ENCODE data around the gene DNAH6.
A peak's percentile ranks its signal among the peaks of the same experiment; 100 is the strongest.
"Not testable (repeated sequence)": the region's sequence is repeated elsewhere in the genome, so short reads cannot be mapped to it uniquely, and the experiment has no call there.

DNAH6 gene

DNA sequence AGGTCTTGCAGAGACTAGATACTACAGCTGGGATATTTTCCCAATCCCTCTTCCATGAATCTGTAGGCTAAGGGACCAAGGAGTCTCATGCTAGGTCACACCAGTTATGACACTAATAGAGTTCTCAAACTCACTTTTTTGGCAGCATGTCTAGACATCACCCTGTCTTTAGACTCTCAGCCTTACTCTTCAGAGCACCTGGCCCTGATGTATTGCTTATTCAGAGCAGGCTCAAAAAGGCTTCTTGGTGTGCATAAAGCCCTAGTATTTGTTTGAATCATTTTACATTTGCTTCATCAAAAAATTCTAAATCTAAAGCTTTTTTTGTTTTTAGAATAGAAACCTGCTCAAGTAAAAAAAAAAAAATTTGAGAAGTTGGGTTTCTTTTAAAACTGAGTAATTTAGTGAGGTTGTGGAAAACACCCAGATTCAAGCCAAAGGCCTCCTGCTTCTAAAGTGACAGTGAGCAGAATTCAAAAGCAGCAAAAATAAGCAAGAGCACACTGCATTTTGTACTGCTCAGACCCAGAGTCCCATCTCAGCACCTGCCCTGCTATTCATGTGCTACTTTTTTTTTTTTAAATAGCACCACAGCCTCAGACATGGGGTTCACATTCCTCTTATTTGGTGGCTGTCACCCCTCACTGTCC is 18.0 kb upstream of the DNAH6 start:
- no peak for DNase-seq

DNA sequence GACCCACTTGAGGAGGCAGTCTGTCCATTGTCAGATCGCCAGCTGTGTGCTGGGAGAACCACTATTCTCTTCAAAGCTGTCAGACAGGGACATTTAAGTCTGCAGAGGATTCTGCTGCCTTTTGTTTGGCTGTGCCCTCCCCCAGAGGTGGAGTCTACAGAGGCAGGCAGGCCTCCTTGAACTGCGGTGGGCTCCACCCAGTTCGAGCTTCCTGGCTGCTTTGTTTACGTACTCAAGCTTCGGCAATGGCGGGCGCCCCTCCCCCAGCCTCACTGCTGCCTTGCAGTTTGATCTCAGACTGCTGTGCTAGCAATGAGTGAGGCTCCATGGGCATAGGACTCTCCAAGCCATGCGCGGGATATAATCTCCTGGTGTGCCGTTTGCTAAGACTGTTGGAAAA is 5.3 kb upstream of the DNAH6 start:
- peak; percentile 2 for DNase-seq

DNA sequence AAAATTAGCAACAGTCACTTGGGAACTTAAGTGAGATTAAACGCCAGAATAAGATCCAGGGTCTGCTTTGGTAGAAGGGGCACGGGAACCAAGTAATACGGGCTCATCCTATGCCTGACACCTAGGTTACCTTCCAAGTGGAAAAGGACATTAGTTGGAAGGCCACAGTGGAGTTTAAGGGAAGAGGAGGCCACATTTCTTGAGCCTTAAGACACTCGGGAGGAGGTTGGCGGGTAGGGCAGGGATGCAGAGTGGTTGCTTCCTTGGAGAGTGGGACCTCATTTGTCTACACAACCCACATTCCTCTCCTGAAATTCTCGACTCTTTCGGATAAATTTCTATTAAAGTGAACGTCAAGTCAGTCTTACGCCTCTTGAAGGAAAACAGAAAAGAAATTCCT is 510 bp upstream of the DNAH6 start:
- no peak for DNase-seq

DNA sequence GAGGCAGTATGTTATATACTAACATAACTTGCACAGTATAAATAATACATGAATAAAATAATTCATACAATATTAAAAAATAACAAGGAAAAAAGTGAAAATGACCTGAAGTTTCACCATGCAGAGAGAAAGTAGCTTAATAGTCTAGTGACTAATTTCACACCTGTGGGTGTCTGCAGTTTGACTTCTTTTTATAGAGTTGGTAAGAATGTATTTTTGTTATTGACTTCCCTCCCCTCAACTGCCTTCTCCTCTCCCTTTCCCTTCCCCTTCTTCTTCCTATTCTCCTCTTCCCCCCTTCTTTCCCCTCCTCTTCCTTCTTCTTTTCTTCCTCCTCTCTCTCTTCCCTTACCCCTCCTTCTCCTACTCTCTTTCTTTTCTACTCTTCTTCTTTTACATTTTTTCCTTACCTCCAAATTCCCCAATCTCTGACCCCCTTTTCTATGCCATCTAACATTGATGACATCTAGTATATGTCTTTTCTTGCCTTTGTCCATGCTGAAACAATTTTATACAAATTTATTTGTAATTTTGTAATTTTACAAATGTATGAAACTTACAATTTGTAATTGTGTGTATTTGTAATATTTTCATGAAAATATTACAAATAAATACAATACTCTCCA is 3.1 kb downstream of the DNAH6 start:
- no peak for DNase-seq

DNA sequence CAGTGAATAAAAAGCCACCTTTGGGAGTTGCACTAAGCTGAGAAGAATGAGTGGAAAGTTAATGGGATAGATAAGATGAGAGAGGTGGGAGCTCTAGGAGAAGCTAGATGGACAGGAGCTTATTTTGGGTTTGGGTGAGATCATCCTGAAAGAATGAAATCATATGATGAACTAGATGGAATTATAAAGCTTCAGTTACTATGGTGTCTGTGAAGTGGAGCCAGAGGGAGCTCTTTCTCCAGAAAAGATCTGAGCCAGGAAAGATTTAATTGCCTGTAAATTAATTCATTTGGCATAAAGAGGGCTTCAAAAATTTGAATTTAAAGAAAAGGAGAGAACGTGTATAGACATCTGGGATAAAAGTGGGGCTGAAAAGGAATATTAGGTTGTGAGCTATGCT is 10.3 kb downstream of the DNAH6 start:
- no peak for DNase-seq

DNA sequence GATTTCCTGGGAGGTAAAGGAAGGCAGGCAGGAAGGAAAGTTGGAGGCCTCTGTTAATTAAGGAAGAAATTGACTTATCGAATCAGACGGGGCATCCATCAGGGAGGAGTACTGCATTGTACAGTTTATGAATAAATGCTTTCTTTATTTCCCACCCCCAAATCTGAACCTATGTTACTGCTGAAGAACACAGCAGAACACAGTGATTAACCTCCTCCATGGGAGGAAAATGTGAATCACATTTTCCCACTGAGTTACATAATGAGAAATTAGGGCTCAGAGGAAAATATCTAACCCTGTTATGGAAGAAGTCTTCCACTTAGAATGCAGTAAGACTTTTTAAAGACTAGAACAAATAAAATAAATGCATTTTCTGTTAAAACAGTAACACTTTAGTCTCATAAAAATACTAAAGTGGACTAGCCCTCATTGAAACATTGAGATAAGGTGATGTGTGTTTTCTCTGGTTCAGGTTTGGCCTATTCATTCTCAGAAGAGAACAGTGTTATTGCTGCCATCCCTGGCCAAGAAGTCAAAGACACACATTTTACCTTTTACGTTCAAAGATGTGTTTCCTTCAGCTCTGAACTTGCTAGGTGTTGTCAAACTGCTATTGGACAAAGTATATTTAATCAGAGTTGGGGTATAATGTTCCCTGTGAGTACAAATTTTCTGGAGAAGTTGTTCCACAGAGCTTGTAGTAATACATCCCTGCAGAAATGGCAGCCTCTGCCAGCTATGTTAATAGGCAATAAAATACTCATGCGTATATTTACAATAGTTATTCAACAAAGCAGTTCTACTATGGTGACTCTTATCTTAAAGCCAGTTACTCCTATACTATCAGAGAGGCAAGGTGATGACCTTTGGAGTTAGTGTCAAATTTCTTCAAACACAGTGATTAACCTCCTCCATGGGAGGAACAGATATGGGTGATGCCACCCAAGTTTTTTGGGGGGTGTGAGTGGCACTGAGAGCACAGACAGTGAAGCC is 11.1 kb downstream of the DNAH6 start:
- no peak for DNase-seq

DNA sequence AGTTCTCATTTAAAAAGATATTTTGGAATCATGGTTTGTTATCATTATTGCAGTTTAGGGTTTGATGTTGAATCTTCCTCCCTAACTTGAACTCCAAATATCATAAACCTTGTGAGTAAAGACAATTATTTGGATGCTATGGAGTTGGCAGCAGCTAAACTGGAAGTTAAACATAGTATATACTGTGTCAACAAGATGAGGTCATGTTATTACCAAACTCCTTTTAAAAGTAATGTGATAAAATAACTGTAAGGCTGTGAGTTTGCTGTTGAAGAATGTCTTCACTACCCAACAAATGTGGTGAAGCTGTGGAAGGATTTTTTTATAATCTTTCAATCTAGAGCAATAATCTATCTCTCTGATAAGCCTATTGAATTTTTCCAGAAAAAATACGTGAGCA is 16.0 kb downstream of the DNAH6 start:
- no peak for DNase-seq

DNA sequence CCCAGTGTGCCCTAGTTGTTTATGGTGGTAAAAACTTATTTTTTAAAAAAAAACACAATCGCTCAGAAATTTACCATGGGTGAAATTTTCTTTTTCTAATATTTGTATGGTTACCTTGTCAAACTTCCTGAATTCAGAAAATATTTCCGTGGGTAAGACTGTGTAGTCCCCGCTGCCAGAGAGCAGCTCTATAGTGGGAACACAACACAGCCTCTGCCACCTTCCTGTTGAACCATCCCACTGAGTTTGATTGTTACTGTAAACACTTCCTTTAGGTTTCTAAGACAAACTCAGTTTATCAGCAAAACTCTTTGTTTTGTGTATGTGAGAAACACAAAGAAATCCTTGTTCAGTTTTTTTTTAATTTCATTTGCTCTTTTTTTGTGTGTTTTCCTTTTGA is 17.9 kb downstream of the DNAH6 start:
- DNase-seq: no peak

DNA sequence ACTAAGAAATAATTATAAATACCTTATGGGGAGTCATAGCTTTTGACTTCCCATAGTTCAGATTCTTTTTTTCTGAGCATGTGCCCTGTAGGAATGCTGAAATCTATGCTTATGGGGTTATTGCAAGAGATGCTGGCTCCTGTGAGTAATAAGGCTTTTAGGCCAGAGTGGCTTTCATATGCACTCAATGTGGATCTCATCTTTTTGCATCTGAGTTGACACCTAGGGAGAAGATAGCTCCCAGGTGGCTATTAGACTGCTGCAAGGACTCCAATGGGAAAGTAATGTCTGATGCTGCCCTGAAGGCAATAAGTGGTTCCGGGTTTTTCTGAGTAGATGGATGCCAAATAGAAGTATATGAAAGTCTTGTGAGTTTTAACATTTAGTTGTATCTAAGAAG is 21.0 kb downstream of the DNAH6 start:
- no peak for DNase-seq

DNA sequence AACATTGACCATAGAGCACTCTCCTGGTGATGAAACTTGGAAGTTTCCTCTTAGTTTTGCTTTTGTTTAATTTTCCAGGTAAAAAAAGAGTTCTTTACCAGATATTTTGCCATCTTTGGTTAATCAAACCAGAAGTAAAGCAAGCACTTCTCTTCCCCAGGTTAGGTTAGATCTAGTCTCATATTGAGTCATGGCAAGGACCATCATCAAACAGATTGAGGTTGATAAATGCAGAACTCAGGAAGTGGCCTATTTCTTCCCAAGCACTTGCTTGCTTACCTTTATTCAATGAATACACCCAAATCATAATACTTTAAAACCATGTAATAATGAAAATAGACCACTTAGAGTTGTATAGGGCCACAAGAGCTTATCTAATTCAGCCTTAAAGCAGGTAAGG is 23.4 kb downstream of the DNAH6 start:
- no peak for DNase-seq

DNA sequence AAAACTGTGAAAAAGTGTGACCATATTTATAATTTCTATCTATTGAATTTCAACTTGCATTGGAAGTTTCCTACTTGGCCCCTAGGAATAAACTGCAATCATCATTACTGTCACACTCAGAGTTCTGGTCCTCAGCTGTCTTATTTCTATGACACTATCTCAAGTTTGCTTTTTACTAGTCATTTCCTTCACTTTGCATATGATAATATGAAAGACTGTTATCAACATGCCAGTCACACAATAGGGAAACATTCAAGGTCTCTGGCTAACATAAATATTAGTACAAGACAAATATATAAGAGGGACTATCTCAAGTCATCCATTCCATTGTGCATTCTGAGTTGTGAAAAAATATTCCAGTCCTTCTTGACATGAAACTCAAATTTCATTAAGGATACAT is 28.7 kb downstream of the DNAH6 start:
- DNase-seq: no peak

DNA sequence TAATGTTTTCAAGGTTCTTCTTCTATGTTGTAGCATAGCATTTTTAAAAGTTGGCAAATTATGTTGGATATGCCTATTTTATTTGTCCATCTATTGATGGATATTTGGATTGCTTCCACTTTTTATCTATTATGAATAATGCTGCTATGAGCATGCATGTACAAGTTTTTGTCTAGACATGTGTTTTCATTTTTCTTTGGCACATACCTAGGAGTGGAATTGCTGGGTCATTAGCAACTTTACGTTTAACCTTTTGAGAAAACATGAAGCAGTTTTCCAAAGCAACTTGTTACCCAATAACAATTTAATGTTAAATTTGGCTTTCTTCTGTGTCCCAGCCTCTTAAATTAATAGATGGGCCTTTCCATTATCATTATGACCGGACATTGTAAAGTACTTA is 30.3 kb downstream of the DNAH6 start:
- no peak for DNase-seq

DNA sequence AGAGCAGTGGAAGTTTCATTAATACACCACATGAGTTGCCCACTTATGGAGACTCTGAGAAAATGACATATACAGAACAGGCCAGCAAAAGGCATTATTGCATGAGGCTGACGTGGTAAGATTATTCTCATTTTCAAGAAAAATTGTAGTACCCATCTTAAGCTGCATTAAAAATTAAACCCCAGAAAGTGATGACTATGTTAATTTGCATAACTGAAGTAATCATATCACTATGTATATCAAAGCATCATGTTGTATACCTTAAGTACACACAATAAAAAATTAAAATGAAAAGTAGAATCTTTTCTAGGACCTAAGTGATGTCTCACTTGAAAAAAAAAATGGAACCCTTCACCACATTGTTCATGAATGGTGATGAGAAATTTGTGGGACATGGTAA is 32.0 kb downstream of the DNAH6 start:
- DNase-seq: no peak

DNA sequence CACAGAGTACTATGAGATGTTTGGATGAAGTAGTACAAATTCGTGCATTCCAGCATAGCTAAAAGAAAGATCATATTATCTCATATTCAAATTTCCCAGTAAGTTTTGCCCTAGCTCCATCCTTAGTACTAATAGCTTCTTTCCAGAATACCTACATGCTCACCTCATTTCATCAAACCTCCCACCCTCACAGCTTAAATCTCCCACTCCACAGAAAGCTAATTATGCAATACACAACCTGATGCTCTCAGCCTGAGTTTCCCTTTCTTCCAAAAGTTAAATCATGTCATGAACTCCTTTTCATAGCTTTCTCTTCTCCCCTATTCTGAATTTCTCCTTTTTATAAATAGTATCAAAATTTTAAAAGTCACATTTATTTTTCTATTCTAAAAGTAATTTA is 34.6 kb downstream of the DNAH6 start:
- no peak for DNase-seq

DNA sequence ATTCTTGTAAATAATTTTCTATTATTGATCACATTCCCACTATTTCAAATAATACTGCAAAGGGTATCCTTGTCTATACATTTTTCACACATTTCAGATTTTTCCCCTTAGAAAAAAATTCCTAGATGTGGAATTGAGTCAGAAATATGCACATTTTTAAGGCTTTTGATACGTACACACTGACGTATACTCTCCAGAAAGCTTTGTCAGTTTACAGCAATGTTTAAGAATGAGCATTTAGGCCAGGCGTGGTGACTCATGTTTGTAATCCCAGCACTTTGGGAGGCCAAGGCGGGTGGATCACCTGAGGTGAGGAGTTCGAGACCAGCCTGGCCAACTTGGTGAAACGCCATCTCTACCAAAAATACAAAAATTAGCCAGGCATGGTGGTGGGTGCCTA is 35.2 kb downstream of the DNAH6 start:
- not testable (repeated sequence) for DNase-seq

DNA sequence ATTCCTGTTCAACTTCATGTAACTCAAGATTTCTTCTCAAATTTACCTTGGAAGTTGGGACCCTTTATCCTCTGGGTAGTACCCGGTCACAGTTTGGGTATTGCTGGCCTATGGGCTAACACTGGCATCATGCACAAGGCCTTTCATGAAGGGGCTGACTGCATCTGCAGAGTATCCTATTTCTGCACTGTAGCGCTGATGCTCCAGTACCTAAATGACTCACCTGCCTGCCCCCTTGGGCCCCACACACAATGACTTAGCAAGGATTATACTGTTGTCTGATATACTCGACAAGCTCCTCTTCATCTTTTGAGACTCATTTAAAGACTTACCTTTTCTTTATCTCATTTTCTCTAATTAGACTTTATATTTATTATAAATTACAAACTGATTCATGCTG is 39.9 kb downstream of the DNAH6 start:
- DNase-seq: no peak

DNA sequence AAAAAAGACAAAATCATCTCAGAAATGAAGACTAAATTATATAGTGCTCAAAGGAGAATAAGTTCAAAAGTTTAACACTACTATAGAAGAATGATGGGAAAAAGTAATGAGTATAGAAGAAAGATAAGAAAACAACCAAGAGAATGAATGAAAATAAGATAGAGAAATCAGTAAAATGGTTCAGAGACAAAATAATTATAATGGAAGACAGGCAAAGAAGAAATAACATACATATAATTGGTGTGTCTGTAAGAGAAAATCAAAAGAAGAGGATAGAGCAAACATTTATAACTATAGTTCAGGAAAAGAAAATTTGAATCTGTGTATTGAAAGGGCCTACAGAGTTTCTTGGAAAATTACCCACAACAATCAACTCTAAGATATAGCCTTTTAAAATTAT is 43.5 kb downstream of the DNAH6 start:
- no peak for DNase-seq

DNA sequence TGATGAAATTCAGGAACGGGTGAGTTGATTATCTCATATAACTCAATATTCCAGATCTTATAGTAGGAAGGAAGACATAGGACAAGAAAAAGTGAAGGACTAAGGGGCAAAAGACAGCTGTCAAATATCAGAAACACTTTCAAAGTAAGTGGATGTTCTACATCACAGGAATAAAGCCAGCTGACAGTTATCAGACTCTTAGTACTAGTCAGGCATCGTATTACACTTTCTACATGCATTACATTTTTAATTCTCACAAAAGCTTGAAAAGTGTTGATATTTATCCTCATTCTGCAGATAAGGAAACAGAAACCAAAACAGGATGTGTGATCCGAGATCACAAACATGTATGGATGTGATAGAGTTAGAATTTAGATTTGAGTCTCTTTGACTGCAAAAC is 63.4 kb downstream of the DNAH6 start:
- DNase-seq: no peak

DNA sequence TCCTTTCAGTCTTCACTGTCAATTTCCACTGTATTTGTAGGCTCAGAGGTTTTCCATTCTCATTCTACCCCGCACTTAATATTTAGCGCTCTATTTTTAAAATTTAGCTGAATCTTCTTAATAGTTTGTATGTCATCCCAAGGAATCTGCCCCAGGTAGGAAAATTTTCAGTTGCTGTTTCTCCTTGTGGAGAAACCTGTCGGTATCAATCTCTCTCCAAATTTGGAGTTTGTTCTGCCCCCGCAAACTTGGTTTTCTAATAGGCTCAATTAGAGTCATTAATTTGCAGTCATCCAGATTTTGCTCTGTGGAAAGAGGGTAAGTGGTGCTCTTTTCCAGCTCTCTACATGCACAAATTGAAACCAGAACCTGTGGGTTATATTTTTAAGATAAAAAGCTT is 87.6 kb downstream of the DNAH6 start:
- DNase-seq: no peak

DNA sequence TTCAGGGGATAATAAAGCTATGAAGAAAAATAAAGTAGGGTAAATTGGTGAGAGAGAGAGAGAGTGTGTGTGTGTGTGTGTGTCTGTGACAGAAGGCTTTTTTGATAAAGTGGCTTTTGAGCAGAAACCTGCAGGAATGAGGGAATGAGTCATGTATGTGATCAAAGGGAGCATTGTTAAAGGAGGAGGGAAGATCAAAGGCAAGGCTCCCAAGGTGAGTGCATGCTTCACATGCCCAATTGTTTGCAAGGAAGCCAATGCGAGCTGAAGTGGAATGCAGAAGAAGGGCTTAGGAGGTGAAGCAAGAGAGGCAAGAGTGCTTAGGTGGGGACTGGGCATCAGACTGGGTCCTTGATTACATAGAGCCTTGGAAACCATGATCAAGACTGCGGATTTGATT is 96.8 kb downstream of the DNAH6 start:
- DNase-seq: no peak

DNA sequence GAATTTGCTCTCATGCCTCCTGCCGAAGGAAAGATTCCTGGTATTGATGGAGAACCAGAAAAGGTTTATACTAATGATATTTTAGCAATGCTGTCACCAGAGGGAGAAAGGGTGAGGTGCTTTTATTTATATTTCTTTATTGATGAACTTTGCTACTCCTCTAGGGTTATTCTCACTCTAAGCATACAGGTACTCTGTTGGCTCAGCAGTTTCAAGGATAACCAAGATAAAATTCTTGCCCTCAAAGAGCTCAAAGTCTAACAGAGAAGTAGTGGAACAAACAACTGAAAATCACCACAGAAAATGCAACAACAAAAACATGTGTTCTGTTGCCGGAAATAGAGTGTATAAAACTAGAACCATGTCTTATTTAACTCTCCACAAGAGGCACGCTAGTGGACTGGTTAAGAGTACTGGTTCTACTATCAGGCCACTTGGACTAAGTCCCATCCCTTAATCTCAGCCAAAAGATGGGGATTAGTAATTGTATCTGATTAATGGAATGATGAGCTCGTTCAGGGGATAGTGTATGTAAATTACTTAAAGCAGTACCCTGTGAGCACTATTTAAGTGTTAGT is 103.6 kb downstream of the DNAH6 start:
- DNase-seq: no peak

DNA sequence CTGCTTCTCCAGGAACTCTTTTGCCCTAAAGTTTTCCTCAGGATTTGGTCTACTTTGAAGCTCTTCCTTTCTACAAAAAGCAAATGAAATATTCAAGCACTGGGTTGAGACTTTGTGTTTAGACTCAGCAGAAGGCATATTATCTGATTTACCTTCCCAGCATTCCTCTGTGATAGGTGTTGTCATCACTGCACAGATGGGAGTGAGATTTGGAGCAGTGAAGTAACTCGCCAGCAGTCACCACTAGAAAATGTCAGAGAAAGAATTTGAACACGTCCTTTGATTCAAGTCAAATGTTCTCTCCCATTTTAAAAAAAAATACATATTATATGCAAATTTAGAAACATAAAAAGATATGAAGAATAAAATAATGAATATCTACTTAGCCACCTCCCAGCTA is 112.2 kb downstream of the DNAH6 start:
- DNase-seq: no peak

DNA sequence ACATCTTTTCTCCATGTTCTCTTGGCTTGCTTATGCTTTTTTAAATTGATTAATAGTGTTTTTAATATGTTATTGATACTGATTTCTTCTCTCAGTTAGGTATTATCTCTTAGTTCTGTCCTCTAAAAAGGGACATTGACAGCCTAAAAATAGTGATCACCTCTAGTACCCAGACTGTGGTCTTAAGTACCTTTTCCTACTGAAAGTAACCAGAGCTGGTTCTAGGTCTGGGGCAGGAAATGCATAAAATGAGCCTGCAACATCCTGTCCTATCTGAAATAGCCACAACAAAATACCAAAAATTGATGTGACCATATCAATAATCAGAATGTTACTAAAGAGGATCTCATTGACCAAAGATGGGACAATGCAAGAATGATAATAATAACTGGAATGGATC is 113.3 kb downstream of the DNAH6 start:
- no peak for DNase-seq

DNA sequence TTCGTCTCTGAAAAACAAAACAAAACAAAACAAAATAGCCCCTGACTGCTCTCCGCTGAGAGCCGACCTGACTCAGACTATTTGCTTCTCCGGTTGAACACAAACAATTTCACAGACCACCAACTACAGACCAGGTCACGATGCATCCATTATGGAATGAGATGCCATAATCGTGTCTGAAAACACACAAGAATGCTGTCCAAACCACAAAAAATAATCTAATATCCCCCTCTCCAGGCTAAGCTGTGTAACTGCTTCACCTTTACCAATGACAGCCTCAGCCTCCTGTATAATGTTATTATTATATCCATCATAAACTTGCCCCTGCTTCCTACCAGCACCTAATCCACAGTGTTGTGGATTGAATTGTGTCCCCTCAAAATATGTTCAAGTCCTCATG is 114.7 kb downstream of the DNAH6 start:
- peak; percentile 28 for DNase-seq

All from NCI-H69 (cell line).